VCaP (cell line): Measurements from ENCODE around the gene BBLN.
"Not testable (repeated sequence)": the region's sequence is repeated elsewhere in the genome, so short reads cannot be mapped to it uniquely, and the experiment has no call there.

ENCODE experiments used
- H3K27ac ChIP-seq: fragments of 450-650 bp; 2 replicates; pipeline ENCODE4 v1.5.1; 2017
- CTCF ChIP-seq: fragments of 450-650 bp; conservative IDR thresholded peaks from 2 replicates; pipeline ENCODE4 v1.5.1; 2017; ENCODE audit warnings: mild to moderate bottlenecking, moderate library complexity

The BBLN gene

GRCh38 chr9:128159784-128160602 lies at the start of gene BBLN:
BBLN (plus strand) TSS chr9:128160265; CDS start chr9:128160408, 143 bp downstream.
- no peak for TF ChIP-seq CTCF
- peak within 1 kb of the TSS; percentile 79 for H3K27ac ChIP-seq

GRCh38 chr9:128111726-128112125 lies 48.3 kb upstream of the BBLN start:
- H3K27ac ChIP-seq, result not testable (repeated sequence)

GRCh38 chr9:128113526-128114325 lies 46.3 kb upstream of the BBLN start:
- H3K27ac ChIP-seq, result no peak overlapping the region
- TF ChIP-seq CTCF, result no peak

- H3K27ac ChIP-seq, result no peak overlapping the region
- TF ChIP-seq CTCF, result no peak
Measured at GRCh38 chr9:128114326-128115186, 45.5 kb upstream of the BBLN start.

- no peak overlapping the region for H3K27ac ChIP-seq
- no peak for TF ChIP-seq CTCF
Measured at GRCh38 chr9:128115187-128116103, 44.6 kb upstream of the BBLN start.

GRCh38 chr9:128116104-128117083 lies 43.7 kb upstream of the BBLN start:
- TF ChIP-seq CTCF, result no peak
- H3K27ac ChIP-seq, result peak overlapping the region; percentile 21; the same call in 1 of the 2 replicates
